ENCODE results near the gene PIEZO1. TPM values are rescaled to one million over a fixed set of nuclear protein-coding genes. Genes with fewer than 3 reads are reported as not detected.

PIEZO1 gene
- total RNA-seq, 1 experiment from 2014 or later = 391 TPM

- H3F3A ChIP-seq (ENCODE audit: insufficient read depth, low read depth) = peaks cover 34% of the 10 kb centered on the region
- intact Hi-C loops (cut with micrococcal nuclease; ENCODE audit: unreplicated experiment) = no loop called here
- H3K27ac ChIP-seq = no peak overlapping the region
- ChIA-PET POLR2A (ENCODE audit: unreplicated experiment) (no interaction called here), CTCF (interaction anchor here (0.7 kb wide), 1 partner anchor 29 kb away, joined by 6 read pairs; no protein-coding TSS in a partner anchor)
- no peaks in the 10 kb centered on the region for H3K9me2 ChIP-seq (ENCODE audit: insufficient read depth)
- H3K9me3 ChIP-seq (ENCODE audit: insufficient read depth, low read depth) = no peaks in the 10 kb centered on the region
- H3K4me3 ChIP-seq = no peak overlapping the region
- peaks cover 8% of the 10 kb centered on the region; the same call in 1 of the 2 replicates for H3K36me3 ChIP-seq (ENCODE audit: low read depth)
- no peak for DNase-seq
- no peak overlapping the region for H2AFZ ChIP-seq
- peaks cover 34% of the 10 kb centered on the region for H3K4me1 ChIP-seq (replicated peaks; ENCODE audit: insufficient read depth)
- no peaks in the 10 kb centered on the region for H3K27me3 ChIP-seq (ENCODE audit: insufficient read depth, low read depth)
- peaks cover 31% of the 10 kb centered on the region for H4K20me1 ChIP-seq (ENCODE audit: insufficient read depth)
- H3K79me2 ChIP-seq (ENCODE audit: low read depth) = peaks cover 42% of the 10 kb centered on the region
- no peak for TF ChIP-seq CTCF (conservative IDR thresholded peaks at IDR 0.05)
- TF ChIP-seq EZH2 (IDR thresholded peaks at IDR 0.05; ENCODE audit: low read depth) = no peak
- no peak overlapping the region for H3K4me2 ChIP-seq
- BruUV-seq (replicated peaks) = no TSS peak
These were observed 32.5 kb downstream of the PIEZO1 start for GRCh38 chr16:88752386-88753002.

DNA sequence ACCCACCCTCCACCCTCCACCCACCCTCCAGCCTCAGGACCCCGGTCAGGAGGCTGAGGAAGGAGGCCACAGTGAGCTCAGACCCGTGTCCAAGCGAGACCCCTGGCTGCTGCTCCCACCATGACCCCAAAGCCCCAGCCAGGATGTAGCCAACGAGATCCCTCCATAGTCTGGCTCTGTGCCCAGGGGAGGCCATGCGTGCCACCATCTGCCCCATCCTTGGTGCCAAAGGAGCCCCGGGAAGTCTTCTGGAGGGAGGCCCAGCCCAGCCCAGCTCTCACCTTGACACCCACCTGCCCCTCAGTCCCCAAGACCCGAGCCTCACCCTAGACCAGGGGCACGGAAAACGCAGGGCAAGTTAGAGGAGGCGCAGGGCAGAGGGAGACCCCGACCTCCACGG is 34.2 kb downstream of the PIEZO1 start:
- Histone ChIP-seq H3K36me3 (ENCODE audit: low read depth) (peaks cover 8% of the 10 kb centered on the region; the same call in 1 of the 2 replicates), H3K9me3 (ENCODE audit: insufficient read depth, low read depth) (no peaks in the 10 kb centered on the region), H3K4me3 (no peak overlapping the region), H3F3A (ENCODE audit: insufficient read depth, low read depth) (peaks cover 22% of the 10 kb centered on the region), H3K4me1 (replicated peaks; ENCODE audit: insufficient read depth) (peaks cover 22% of the 10 kb centered on the region), H3K4me2 (no peak overlapping the region), H3K27me3 (ENCODE audit: insufficient read depth, low read depth) (no peaks in the 10 kb centered on the region), H3K27ac (no peak overlapping the region), H2AFZ (no peak overlapping the region), H4K20me1 (ENCODE audit: insufficient read depth) (peaks cover 27% of the 10 kb centered on the region), H3K79me2 (ENCODE audit: low read depth) (peaks cover 42% of the 10 kb centered on the region), H3K9me2 (ENCODE audit: insufficient read depth) (no peaks in the 10 kb centered on the region)
- DNase-seq = no peak
- ChIA-PET CTCF (no interaction called here), POLR2A (ENCODE audit: unreplicated experiment) (no interaction called here)
- no TSS peak for BruUV-seq (replicated peaks)
- TF ChIP-seq CTCF (conservative IDR thresholded peaks at IDR 0.05) = no peak
- TF ChIP-seq EZH2 (IDR thresholded peaks at IDR 0.05; ENCODE audit: low read depth) = no peak
- intact Hi-C loops (cut with micrococcal nuclease; ENCODE audit: unreplicated experiment) = no loop called here

DNA sequence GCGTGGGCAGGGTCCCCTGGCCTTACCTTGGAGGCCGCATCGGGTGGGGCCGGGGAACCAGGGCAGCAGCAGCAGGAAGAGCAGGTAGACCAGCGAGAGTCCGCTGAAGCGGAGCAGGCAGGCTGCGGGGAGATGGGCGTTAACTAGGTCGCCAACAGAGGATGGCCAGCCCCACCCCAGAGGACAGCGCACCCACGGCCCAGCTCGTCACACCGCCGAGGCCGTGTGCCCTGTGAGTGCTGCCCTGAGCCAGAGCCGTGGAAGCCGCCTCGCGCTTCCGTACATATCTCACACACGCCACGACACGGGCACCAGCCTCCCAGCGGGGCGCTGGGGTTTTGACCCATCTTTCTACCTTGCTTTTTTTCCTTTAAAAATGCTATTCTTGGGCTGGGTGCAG is 35.7 kb downstream of the PIEZO1 start:
- POLR2A ChIA-PET (ENCODE audit: unreplicated experiment) = no interaction called here
- Histone ChIP-seq H3K27ac (no peak overlapping the region), H3K79me2 (ENCODE audit: low read depth) (peaks cover 36% of the 10 kb centered on the region), H3K9me3 (ENCODE audit: insufficient read depth, low read depth) (no peaks in the 10 kb centered on the region), H3K36me3 (ENCODE audit: low read depth) (peaks cover 8% of the 10 kb centered on the region; the same call in 1 of the 2 replicates), H3K4me1 (replicated peaks; ENCODE audit: insufficient read depth) (peaks cover 7% of the 10 kb centered on the region), H3K4me3 (no peak overlapping the region), H3F3A (ENCODE audit: insufficient read depth, low read depth) (peaks cover 7% of the 10 kb centered on the region; the same call in 1 of the 2 replicates), H2AFZ (no peak overlapping the region), H4K20me1 (ENCODE audit: insufficient read depth) (peaks cover 23% of the 10 kb centered on the region), H3K9me2 (ENCODE audit: insufficient read depth) (no peaks in the 10 kb centered on the region), H3K4me2 (no peak overlapping the region), H3K27me3 (ENCODE audit: insufficient read depth, low read depth) (no peaks in the 10 kb centered on the region)
- no TSS peak for BruUV-seq (replicated peaks)
- no peak for TF ChIP-seq EZH2 (IDR thresholded peaks at IDR 0.05; ENCODE audit: low read depth)
- TF ChIP-seq CTCF (conservative IDR thresholded peaks at IDR 0.05) = no peak
- CTCF ChIA-PET = no interaction called here
- no peak for DNase-seq
- intact Hi-C loops (cut with micrococcal nuclease; ENCODE audit: unreplicated experiment) = no loop called here

Measured in PC-9 (cell line).